GM19351 (cell line): ENCODE data around the gene EMSY.

ENCODE experiments used
- ATAC-seq: cut with Tn5 transposase; IDR thresholded peaks from one replicate; pipeline ENCODE4 v1.9.1; 2021; ENCODE audit warnings: mild to moderate bottlenecking, moderate library complexity; ENCODE audit not compliant: unreplicated experiment

Gene EMSY

DNA sequence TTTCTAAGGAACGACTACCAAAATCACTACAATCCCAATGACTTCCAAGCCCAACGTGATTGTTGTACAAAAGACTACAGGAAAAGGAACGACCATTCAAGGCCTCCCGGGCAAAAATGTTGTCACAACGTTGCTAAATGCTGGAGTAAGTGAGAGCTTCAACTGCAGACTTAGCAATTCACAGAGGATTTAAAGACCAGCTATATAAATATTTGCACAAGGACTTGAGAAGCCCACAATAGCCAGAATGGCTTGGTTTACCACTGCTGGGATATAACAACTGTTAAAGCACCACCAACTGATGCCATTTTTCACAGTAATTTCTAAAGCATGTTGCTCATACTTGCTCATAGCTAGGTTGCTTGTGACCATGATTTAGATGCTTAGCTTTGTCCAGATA, 78.3 kb downstream of the EMSY start:
- ATAC-seq, result no peak

DNA sequence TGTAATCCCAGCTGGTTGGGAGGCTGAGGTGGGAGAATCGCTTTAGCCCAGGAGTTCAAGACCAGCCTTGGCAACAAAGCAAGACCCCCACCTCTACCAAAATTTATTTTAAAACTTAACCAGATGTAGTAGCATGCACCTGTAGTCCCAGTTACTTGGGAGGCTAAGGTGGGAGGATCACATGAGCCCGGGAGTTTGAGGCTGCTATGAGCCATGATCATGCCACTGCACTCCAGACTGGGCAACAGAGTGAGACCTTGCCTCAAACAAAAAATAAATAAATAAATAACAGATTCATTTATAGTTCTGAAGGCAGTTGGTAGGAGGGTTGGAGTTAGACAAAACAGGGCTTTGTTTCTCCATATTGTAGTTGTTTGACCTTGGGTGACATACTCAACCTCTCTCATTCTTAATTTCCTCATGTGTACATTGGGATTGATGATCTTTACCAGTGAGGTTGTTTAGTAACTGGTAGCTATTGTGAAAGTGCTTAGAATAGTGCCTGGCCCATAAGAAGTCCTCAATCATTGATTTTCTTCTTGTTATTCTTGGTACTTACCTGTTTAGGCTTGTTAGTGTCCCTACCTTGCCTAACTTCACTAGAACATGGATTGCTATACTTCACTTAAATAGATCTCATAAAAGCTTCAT, 79.1 kb downstream of the EMSY start:
- ATAC-seq, result no peak

DNA sequence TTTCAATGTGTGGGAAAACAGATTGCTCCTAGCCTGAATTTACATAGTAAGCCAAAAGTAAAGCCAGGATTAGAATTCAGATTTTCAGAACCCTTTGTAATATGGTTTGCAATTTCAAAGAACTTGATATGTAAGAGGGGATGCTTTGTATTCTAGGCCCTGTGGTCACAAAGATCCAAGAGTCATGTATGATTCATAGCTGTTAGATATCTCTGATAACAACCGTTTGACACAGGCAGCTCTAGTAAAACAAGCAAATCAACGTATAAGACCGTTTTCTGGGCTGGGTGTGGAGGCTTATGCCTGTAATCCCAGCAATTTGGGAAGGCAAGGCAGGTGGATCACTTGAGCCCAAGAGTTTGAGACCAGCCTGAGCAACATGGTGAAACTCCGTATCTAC, 79.6 kb downstream of the EMSY start:
- ATAC-seq, result no peak

DNA sequence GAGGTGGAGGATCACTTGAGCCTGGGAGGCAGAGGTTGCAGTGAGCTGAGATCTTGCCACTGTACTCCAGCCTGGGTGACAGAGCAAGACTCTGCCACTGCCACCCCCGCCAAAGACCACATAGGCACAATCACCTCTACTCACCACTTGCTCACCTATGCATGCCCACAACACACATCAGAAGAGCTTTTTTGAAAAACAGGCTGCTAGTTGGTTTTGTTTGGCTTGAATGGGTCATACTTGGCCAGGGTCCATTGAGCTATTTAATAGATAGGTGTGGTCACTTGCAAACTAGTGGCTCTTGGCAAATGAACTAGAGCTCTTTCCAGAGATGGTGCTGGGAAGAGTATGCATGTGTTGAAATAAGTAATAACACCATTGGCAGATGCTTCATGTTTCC, 80.1 kb downstream of the EMSY start:
- no peak for ATAC-seq

DNA sequence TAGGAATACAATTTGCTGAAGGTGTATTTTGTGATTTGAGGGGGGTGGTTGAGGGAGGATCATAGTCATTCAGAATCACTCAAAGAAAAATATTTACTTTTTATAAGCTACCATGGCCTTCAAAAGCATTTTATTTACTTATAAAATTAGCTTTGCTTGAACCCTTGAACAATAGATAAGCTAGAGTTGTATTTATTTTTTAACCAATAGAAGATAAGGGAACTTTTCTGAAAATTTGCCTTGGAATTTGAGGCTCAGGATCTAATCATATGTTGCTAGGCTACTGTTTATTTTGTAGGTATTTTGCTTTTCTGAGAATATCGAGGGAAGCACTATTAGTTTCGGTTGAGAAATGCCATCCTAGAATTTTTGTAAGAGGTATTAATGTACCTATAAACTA, 82.1 kb downstream of the EMSY start:
- no peak for ATAC-seq

DNA sequence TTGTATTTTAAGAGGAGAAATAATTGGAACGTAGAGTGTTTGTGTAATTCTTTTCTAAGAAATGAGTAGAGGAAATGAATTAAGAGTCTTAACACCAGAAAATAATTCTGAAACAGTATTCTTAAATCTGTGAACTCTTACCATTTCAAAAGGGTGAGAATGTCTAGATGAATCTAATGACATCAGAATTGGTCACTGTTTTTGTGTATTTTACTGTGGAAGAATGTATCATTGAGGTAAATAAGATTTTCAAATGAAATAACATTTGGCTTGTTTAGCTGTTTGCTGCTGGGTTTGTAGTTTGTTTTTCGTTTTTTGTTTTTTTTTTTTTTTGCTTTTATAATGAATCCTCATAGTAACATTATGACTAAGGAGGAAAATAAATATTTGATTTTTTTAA, 97.6 kb downstream of the EMSY start:
- ATAC-seq, result no peak

DNA sequence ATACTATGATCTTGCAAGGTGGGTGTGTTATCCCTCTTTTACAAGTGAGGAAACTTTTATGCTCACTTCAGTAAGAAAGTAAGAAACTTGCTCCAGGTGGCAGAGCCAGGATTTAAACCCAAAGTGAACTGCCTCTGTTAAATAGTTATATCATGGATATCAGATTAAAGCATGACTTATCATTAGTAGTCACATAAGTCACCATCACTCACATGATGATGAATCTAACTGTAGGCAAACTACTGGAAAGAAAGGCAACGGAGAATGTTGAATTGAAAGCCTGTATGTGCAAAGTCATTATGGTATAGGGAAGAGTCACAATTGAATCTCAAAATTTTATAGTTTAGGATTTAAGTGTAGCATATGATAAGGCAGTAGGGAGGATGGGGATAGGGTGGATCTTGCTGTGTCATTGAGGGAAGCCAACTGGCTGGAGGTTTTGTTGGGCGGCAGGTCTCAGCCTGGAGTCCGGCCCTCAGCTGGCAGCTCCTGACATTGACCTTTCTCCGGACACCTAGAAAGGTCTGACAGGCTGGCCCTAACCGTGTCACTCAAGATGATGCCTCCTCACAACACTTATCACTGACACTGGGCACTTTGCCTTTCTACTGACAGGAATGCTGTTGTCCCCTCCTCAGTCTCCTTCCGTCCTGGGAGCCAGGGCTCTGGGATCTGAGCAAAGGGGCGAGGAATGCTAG, 98.3 kb downstream of the EMSY start:
- no peak for ATAC-seq

DNA sequence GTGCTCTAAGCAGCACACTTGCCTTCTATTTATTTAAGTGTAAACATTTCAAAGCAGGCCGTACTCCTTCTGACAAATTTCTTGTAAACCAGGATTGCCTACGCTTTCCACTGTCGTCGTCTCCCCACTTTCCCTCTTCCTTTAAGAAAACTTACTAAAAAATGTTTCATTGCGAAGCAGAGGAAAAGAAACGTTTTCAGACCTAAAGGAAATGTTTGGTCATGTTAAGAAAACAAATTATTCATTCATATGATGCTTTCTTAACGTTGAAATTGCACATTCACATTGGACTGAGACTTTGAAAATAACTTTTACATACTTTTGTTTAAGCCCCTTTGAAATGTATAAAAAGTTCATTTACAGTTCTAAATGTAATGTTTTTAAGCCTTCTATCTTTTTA, 106.0 kb downstream of the EMSY start:
- no peak for ATAC-seq

DNA sequence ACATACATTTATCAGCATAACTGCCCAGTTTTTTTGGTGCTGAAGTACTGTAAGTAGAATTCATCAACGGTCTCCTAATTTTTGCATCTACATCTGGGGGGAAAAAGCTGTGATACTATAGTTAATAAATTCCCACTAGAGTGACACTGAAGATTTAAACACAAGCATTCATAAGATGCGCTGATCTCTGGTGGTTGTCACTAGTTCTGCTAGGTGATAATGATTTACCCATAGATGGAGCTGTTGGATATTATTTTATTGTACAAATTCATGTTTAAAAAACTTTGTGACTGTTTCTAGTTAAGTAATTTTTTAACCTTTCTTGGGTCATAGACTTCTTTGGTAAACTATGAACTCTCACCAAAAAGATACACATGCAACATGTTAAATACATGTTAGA, 106.6 kb downstream of the EMSY start:
- no peak for ATAC-seq

DNA sequence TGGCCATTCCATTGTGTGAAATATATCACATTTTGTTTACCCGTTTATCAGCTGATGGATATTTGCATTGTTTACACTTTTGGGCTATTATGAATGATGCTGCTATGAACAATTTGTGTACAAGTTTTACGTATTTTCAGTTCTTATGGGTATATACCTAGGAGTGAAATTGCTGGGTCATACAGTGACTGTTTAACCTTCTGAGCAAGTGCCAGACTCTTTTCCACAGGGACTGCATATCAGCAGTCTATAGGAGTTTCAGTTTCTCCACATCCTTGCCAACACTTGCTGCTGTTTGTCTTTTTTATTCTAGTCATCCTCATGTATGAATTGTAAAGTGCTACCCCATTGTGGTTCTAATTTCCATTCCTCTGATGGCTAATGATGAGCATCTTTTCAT, 108.2 kb downstream of the EMSY start:
- ATAC-seq, result no peak

DNA sequence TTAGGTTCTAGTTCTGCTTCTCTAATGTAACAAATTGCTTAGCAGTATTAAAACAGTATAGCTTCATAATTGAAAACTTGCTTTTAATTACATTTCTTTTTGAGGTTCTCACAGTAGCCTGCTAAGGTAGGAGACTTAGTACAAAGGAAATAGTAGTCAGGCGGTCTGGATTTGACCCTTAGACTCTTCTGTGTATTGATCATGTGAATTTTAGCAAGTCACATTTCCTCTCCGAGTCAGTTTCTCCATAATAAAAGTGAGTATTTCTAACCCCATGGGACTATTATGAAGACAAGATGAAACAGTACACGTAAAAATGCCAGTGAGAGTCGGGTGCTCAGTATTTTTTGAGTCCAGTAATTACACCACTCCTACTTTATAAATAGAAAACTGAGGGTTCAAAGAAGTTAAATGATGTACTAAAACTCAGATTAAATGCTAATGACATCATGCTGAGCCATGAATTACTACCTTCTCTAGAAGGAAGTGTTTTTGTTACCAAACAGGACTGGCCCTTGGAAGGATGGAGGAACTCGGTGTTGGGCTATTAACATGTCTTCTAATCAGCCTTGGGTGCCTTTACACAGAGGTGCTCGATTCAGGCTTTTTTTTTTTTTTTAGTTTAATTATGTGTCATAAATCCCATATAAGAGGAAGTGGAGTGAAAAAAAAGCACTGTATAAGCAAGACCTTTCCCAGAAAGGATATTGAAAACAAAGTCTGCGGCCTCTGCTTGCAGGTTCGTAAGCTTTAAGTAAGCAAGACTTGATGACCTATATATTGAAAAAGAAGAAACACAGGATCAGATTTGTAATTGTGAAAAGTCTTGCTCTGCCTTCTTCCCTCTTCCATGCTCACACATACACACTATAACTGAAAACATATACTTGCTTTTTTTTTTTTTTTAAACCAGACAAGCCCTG, 109.0 kb downstream of the EMSY start:
- no peak for ATAC-seq

DNA sequence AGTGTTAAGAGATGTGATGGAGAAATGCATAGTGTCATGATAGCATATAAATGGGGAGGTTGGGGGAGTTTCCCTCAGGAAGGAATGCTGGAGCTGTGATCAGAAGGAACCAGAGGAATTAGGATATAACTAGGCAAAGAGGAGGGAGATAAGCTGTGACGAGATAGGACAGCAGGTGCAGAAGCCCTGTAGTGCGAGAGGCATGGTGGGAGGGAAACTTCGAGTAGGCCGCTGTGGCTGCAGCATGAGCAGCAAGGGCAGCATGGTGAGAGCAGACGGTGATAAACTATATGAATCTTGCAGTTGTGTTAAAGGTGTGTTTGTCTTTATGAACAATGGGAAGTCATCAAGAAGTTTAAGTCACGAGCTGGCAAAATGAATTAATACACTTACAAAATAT, 109.9 kb downstream of the EMSY start:
- no peak for ATAC-seq

DNA sequence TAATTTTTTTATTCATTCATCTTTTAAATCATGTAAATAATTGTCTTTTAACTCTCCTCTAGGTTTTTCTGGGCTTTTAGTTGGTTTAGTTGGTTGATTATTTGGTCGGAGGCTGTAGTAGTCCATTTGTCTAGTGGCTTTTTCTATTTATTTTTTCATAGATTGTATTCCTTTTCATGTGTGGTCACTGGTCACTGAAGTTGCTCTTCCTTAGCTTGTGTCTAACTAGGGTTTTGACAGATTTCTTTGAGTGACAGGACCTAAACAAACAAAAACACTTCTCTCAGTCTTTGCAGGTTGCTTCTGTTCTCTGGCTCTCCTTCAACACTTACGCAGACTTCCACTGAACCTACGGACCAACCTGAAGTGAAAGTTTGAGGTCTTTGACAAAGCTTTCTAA, 112.6 kb downstream of the EMSY start:
- ATAC-seq, result no peak

DNA sequence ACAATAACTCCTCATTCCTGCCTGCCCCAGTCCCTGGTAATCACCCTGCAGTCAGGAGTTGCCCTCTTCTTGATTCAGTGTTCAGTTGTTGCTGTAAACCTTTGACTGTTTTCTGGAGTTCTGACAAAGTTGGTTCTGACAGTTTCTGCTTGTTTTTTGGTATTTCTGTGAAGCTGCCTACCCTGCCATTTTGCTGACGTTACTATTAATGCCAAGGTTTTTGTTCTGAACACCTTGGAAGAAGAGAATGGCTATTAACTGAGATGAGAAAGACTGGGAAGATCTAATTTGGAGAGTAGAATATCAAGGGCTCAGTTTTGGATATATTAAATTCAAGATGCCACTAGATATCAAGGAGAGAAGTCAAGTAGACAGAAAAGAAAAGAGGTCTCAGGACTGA, 113.7 kb downstream of the EMSY start:
- no peak for ATAC-seq

DNA sequence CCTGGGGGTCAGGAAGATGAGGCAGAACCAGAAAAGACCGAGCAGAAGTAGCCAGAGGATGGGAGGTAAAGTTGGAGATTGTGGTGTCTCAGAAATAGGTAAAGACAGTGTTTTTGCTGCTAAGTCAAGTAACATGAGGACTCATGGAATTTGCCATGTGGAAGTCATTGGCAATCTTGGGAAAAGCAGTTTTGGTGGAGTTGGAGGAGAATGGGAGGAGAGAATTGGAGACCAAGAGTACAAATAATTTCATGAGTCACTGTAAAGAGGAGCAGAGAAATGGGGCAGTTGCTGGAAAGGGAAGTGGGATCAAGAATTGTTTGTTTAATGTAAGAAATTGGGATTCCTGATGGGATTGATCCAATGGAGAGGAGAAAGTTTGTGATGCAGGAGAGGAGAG, 114.1 kb downstream of the EMSY start:
- no peak for ATAC-seq

DNA sequence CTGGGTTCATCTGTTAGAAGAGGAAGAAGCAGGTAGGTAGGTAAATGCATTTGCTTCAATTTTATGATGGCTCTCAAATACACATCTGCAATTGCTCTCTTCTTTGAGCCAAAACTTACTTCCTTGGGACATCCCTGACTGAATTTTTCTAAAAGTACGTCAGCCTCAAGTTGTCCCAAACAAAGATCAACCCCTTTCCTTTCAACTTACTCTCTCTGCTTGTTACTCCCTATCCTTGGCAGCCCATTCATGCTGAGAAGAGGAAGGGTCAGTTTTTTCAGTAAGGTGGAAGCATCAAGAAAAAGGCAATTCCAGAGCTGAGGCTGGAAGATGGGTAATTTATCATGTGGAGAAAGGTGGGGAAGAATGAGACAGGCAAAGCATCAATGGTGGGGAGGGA, 114.5 kb downstream of the EMSY start:
- no peak for ATAC-seq

DNA sequence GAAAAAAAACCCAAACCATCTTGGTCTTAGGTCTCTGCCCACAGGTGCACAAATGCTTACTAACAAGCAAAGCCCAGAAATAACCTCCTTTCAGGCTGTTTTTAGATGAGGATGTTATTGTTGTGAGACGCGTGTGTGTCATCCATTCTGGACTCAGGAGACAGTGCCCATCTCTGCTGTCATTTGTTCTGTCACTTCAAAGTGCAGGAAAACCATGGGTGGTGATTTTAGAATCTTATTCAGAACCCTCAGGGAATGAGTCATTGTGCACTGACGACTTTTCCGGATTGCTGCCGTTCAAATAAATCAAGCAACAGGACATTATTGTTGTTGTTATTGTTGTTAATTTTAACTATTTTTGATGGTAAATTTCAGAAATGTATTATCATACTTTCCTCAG, 115.4 kb downstream of the EMSY start:
- no peak for ATAC-seq

DNA sequence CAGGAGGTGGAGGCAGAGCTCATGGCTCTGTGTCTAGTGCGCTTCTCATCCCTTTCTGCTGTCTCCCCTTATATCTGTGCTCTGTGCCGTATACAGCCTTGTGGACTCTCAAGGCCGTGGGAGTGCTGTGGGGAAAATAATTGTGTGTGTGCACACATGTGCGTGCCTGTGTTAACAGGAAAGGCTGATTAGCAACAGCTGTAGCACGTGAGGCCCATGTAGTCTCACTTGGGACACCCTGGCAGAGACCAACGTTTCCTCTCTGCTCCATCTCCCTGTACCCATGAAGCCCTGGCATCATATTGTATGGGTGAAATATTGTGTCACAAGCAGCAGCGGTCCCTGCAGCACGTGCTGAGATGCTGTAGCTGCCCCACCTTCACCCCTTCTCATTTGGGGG, 116.4 kb downstream of the EMSY start:
- ATAC-seq, result no peak

DNA sequence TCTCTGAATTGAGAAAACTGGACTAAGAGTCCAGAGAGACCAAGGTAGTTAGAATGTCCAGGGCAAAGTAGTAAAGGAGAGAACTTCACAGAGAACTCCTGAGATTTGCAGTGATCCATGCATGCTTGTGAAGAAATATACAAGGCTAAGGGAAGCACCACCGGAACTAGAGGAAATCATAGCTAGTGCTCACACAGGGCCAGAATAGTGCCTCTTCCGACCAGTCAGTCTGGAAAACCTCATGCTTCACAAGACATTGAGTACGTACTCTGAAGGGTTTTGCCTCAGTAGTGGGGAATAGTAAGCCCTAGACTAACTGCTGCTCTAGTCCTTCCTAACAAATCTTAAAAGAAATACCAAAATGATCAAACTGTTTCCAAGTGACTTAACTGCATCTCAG, 117.7 kb downstream of the EMSY start:
- ATAC-seq, result no peak

DNA sequence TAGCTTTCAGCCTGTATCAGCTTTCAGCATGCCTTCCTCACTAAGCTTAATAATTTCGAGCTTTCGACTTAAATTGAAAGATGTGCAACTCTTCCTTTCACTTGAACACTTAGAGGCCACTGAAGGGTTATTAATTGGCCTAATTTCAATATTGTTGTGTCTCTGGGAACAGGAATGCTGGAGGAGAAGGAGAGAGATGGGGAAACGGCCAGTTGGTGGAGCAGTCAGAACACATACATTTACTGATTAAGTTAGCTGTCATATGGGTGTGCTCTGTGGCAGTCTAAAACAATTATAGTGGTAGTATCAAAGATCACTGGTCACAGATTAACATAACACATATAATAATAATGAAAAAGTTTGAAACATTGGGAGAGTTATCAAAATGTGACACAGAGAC, 119.5 kb downstream of the EMSY start:
- ATAC-seq, result no peak

DNA sequence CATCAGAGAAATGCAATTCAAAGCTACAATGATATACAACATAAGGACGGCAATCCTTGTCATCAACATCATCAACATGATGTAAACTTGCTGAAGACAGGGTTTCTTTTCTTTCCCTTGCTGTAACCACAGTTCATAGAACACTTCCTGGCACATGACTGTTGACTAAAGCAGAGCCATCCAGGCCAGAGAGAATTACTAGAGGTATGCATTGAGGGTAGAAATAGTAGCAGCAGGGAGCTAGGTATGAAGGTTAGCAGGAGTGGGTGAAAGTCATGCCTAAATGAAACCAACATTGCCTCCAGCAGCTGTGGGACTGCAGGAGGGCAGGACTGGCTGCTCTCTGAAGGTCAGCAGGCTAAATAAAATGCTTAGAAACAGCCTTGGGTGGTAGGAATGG, 122.0 kb downstream of the EMSY start:
- ATAC-seq, result no peak

DNA sequence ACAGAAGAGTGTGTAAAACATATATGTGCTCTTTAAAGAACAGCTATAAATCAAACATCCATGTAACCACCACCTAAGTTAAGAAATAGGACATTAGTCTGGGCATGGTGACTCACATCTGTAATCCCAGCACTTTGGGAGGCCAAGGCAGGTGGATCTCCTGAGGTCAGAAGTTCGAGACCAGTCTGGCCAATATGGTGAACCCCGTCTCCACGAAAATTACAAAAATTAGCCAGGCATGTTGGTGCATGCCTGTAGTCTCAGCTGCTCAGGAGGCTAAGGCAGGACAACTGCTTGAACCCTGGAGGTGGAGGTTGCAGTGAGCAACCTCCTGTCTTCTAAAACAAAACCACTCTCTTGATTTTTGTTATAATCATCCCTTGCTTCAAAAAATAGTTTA, 122.4 kb downstream of the EMSY start:
- no peak for ATAC-seq
